Motor neuron (in vitro differentiated cells): Measurements from ENCODE around the gene SPC24. TPM values are rescaled to one million over a fixed set of nuclear protein-coding genes. Genes with fewer than 3 reads are reported as not detected.
"Not testable (repeated sequence)": the region's sequence is repeated elsewhere in the genome, so short reads cannot be mapped to it uniquely, and the experiment has no call there.

ENCODE experiments used
- ATAC-seq, 8 experiments: fragments of 200-7000 bp; cut with Tn5 transposase; replicated peaks in 6 of 8; 2 replicates each; pipeline ENCODE4 v1.8.0; 2021; ENCODE audit warnings: mild to moderate bottlenecking in 8 of 8, moderate library complexity in 8 of 8
- H3K27ac ChIP-seq, 2 donors: fragments of 250-450 bp; sonication (Bioruptor Pico); 2 replicates each; pipeline ENCODE4 v1.9.0; 2021; ENCODE audit warnings: antibody characterized with exemption in 2 of 2, mild to moderate bottlenecking in 2 of 2, moderate library complexity in 1 of 2
- H3K4me1 ChIP-seq, 2 donors: fragments of 250-450 bp; sonication (Bioruptor Pico); replicated peaks in 1 of 2; 2 replicates each; pipeline ENCODE4 v1.6.1; 2021; ENCODE audit warnings: antibody characterized with exemption in 2 of 2, mild to moderate bottlenecking in 2 of 2, moderate library complexity in 1 of 2
- H3K4me3 ChIP-seq, 5 donors: fragments of 250-450 bp; sonication (Bioruptor Pico); 2 replicates each; pipeline ENCODE4 v1.9.0; 2021; ENCODE audit warnings: antibody characterized with exemption in 5 of 5, mild to moderate bottlenecking in 5 of 5, moderate library complexity in 4 of 5
- WGBS, 10 experiments: fragments of 450-650 bp; shearing (Covaris generic); methylation state at CpG; one replicate each; pipeline ENCODE4 v1.0.0; 2022; 5-methylcytosine and 5-hydroxymethylcytosine counted together
- in situ Hi-C, 9 experiments: fragments of 400-800 bp; cut with MboI; loops; one replicate each; pipeline ENCODE4 v1.15.0; 2021; ENCODE audit warnings: low sequenced_read_pairs in 9 of 9, low pct_unique_long_range_greater_than_20kb in 2 of 9; ENCODE audit not compliant: unreplicated experiment in 9 of 9
- total RNA-seq, 8 experiments: library from RNA; unstranded; fragments of 300-600 nt; gene quantifications; 2 replicates each; pipeline versions ENCODE4 v1.2.3 to v1.2.4, GENCODE V29; 2022

The SPC24 gene
- total RNA-seq, 8 experiments from 2014 or later = 0.36 to 34.9 (median 2.6) TPM

DNA sequence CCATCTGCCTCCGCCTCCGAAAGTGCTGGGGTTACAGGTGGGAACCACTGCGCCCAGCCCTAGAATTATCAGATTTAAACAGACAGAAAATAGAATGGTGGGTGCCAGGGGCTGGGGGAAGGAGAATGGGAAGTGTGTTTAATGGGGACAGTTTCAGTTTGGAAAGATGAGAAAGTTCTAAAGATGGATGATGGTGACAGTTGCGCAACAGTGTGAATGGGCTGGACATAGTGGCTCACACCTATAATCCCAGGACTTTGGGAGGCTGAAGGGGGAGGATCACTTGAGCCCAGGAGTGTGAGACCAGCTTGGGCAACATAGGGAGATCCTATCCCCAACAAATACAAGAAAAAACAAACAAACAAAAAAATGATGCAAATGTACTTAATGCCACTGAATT lies 25.9 kb upstream of the SPC24 start:
- Histone ChIP-seq H3K27ac (no peak overlapping the region), H3K4me3 (no peak overlapping the region), H3K4me1 (no peaks in the 10 kb centered on the region)
- in situ Hi-C loops = no loop called here
- 20 to 100% (median 96%) methylated on average over 1 to 4 of the region's 4 CpGs; no CpG with 5 or more reads in 1 of the 10 experiments for WGBS, 10 experiments
- ATAC-seq = no peak

DNA sequence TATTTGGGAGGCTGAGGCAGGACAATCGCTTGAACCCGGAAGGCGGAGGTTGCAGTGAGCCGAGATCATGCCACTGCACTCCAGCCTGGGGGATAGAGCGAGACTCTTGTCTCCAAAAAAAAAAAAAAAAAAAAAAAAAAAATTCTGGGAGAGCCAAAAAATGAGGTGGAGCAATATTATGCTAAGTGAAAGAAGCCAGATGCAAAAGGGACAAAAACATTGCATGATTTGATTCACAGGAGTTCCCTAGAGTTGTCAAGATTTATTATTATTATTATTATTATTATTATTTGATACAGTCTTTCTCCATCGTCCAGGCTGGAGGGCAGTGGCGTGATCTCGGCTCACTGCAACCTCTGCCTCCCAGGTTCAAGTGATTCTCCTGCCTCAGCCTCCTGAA lies 25.4 kb upstream of the SPC24 start:
- H3K4me1 ChIP-seq, H3K27ac ChIP-seq, ATAC-seq, H3K4me3 ChIP-seq, in situ Hi-C loops: not testable (repeated sequence)
- 0 to 100% (median 61%) methylated on average over 1 to 8 of the region's 8 CpGs; no CpG with 5 or more reads in 2 of the 10 experiments for whole genome bisulfite sequencing, 10 experiments

GRCh38 chr19:11180346-11180745 lies 24.8 kb upstream of the SPC24 start:
- Histone ChIP-seq H3K4me3 (no peak overlapping the region), H3K27ac (no peak overlapping the region), H3K4me1 (no peaks in the 10 kb centered on the region)
- in situ Hi-C loops = no loop called here
- WGBS, 10 experiments = 0 to 94% (median 31%) methylated on average over 1 to 7 of the region's 8 CpGs; no CpG with 5 or more reads in 3 of the 10 experiments
- ATAC-seq = peak in 3 of 8 experiments; percentile 56 to 93 (median 90)

- in situ Hi-C loops = no loop called here
- no peak overlapping the region for H3K27ac ChIP-seq
- H3K4me1 ChIP-seq = no peaks in the 10 kb centered on the region
- no peak overlapping the region for H3K4me3 ChIP-seq
- ATAC-seq = peak in 3 of 8 experiments; percentile 37 to 53 (median 37)
- WGBS, 10 experiments = 39 to 100% (median 76%) methylated on average over 1 to 5 of the region's 11 CpGs
Measured at GRCh38 chr19:11179716-11180297, 24.2 kb upstream of the SPC24 start.

DNA sequence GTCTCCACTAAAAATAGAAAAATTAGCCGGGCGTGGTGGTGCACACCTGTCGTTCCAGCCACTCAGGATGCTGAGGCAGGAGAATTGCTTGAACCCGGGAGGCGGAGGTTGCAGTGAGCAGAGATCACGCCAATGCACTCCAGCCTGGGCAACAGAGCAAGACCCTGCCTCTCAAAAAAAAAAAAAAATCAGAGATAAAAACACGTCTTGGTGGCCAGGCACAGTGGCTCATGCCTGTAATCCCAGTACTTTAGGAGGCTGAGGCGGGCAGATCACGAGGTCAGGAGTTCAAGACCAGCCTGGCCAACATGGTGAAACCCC lies 23.5 kb upstream of the SPC24 start:
- ATAC-seq, H3K27ac ChIP-seq, H3K4me3 ChIP-seq, in situ Hi-C loops, H3K4me1 ChIP-seq: not testable (repeated sequence)
- 60 to 100% (median 95%) methylated on average over 1 to 5 of the region's 9 CpGs; no CpG with 5 or more reads in 2 of the 10 experiments for WGBS, 10 experiments

GRCh38 chr19:11177592-11177991 lies 22.0 kb upstream of the SPC24 start:
- Histone ChIP-seq H3K27ac (no peak overlapping the region), H3K4me1 (no peaks in the 10 kb centered on the region), H3K4me3 (no peak overlapping the region)
- 93 to 100% (median 95%) methylated on average over 2 to 4 of the region's 9 CpGs; no CpG with 5 or more reads in 5 of the 10 experiments for WGBS, 10 experiments
- ATAC-seq = no peak
- in situ Hi-C loops = no loop called here

GRCh38 chr19:11176466-11177193 lies 21.0 kb upstream of the SPC24 start:
- in situ Hi-C loops = no loop called here
- ATAC-seq = no peak
- Histone ChIP-seq H3K4me3 (no peak overlapping the region), H3K4me1 (no peaks in the 10 kb centered on the region), H3K27ac (no peak overlapping the region)
- WGBS, 10 experiments = 87 to 100% (median 96%) methylated on average over 1 to 13 of the region's 18 CpGs; no CpG with 5 or more reads in 2 of the 10 experiments

DNA sequence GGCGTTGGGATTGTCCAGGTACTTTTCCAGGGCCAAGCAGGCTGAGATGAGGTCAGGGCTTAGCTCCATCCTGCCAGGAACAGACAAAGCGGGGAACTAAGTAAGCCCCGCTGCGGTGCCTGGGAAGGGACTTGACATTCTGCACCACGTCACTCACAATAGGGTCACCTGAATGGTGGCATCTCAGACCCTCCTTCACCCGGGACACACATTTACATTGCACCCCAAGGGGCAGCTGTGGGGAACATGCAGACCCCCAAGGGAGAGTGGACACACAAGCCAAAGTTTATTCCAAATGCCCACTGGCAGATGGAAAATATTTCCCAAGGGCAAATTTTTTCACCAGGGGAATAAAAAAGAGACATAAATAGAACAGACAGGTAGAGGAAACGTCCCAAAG lies 20.3 kb upstream of the SPC24 start:
- no peak overlapping the region for H3K27ac ChIP-seq
- no peak overlapping the region for H3K4me3 ChIP-seq
- no peaks in the 10 kb centered on the region for H3K4me1 ChIP-seq
- no peak for ATAC-seq
- in situ Hi-C loops = no loop called here
- WGBS, 10 experiments = 92 to 100% (median 100%) methylated on average over 1 to 4 of the region's 7 CpGs; no CpG with 5 or more reads in 7 of the 10 experiments

- Histone ChIP-seq H3K4me3 (no peak overlapping the region), H3K27ac (no peak overlapping the region), H3K4me1 (no peaks in the 10 kb centered on the region)
- WGBS, 10 experiments = 88 to 100% (median 94%) methylated on average over 2 to 14 of the region's 27 CpGs; no CpG with 5 or more reads in 6 of the 10 experiments
- ATAC-seq = no peak
- in situ Hi-C loops = no loop called here
Measured at GRCh38 chr19:11174336-11174735, 18.8 kb upstream of the SPC24 start.

DNA sequence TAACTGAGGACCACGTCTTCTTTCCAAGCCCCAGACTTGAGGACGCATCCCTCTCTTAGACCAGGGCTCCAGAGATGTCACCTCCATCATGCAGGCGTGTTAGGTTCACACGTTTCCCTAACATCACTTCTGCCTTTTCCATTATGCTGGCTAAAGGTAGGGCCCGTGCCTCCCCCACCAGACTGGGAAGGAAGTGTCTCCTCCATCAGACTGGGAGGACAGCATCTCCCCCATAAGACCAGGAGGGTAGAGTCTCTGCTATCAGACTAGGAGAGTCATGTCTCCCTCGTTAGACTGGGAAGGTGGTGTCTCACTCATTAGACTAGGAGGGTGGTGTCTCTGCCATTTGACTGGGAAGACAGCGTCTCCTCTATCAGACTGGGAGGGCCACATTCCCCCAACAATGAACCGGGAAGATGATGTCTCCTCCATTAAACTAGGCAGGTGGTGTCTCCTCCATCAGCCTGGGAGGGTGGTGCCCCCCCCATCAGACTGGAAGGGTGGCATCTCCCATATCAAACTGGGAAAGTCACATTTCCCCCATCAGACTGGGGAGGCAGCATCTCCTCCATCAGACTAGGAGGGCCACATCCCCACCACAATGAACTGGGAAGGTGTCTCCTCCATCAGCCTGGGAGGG lies 18.1 kb upstream of the SPC24 start:
- 60 to 100% (median 100%) methylated on average over 1 of the region's 8 CpGs; no CpG with 5 or more reads in 7 of the 10 experiments for WGBS, 10 experiments
- in situ Hi-C loops = no loop called here

GRCh38 chr19:11172576-11172975 lies 17.0 kb upstream of the SPC24 start:
- in situ Hi-C loops = no loop called here
- Histone ChIP-seq H3K4me3 (no peak overlapping the region), H3K4me1 (no peaks in the 10 kb centered on the region), H3K27ac (no peak overlapping the region)
- WGBS, 10 experiments = 86 to 100% (median 93%) methylated on average over 1 to 6 of the region's 6 CpGs; no CpG with 5 or more reads in 4 of the 10 experiments
- ATAC-seq = no peak

More for the DNA sequence above, 18.1 kb upstream of the SPC24 start:
- no peak for ATAC-seq
- H3K27ac ChIP-seq = no peak overlapping the region
- no peak overlapping the region for H3K4me3 ChIP-seq
- no peaks in the 10 kb centered on the region for H3K4me1 ChIP-seq

DNA sequence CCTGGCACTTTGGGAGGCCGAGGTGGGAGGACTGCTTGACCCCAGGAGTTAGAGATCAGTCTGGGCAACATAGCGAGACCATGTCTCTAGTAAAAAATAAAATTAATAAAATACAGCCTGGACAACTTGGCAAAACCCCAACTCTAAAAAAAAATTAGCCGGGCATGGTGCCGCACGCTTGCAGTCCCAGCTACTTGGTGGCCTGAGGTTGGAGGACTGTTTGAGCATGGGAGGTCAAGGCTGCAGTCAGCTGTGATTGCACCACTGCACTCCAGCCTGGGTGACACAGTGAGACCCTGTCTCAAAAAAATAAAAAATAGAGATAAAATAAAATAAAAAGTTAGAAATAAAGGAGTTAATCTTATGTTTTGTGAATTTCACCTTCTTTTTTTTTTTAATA lies 15.6 kb upstream of the SPC24 start:
- no peak for ATAC-seq
- WGBS, 10 experiments = 30 to 100% (median 93%) methylated on average over 2 to 5 of the region's 5 CpGs; no CpG with 5 or more reads in 3 of the 10 experiments
- no peaks in the 10 kb centered on the region for H3K4me1 ChIP-seq
- in situ Hi-C loops = no loop called here
- H3K4me3 ChIP-seq = no peak overlapping the region
- no peak overlapping the region for H3K27ac ChIP-seq

GRCh38 chr19:11169896-11170678 lies 14.5 kb upstream of the SPC24 start:
- no peak overlapping the region for H3K27ac ChIP-seq
- no peaks in the 10 kb centered on the region for H3K4me1 ChIP-seq
- no peak for ATAC-seq
- WGBS, 10 experiments = 79 to 100% (median 94%) methylated on average over 1 to 8 of the region's 31 CpGs; no CpG with 5 or more reads in 2 of the 10 experiments
- H3K4me3 ChIP-seq = no peak overlapping the region
- in situ Hi-C loops = no loop called here
